Measurements from ENCODE around the gene RGS6. TPM values are rescaled to one million over a fixed set of nuclear protein-coding genes. Genes with fewer than 3 reads are reported as not detected.
"Not testable (repeated sequence)": the region's sequence is repeated elsewhere in the genome, so short reads cannot be mapped to it uniquely, and the experiment has no call there.

Gene RGS6
- total RNA-seq, 1 experiment from 2014 or later = not detected

DNA sequence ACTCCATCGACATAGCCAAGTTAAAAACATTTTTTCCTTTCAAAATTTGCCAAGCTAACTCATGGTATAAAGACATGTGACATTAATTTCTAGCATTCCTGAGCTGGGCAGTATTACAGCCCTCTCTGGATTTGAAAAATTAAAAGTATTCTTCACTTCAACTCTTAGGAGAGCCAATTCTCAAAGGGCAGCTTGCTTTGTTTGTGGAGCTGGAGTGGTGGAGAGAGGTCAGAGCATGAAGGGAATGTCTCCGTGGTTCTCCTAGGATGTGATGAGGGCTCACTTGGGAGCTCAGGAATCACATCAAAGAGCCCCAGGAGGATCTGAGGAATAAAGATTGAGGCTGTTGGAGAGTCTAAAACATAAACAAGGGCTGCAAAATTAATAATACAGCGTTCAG is 46.9 kb upstream of the RGS6 start:
- H3F3A ChIP-seq (ENCODE audit: low read length, unreplicated experiment) = no peaks in the 10 kb centered on the region
- no TSS peak for BruUV-seq (replicated peaks)
- no peak overlapping the region for H3K4me3 ChIP-seq (ENCODE audit: low read length)
- no peak overlapping the region for H3K9ac ChIP-seq (ENCODE audit: low read length)
- no peak overlapping the region for H2AFZ ChIP-seq (ENCODE audit: low read length)
- 0 out of 2 replicates have a peak, but pooled peaks cover 3% of the 10 kb centered on the region for H3K9me3 ChIP-seq (ENCODE audit: low read length)
- H3K36me3 ChIP-seq (ENCODE audit: low read depth, low read length) = no peaks in the 10 kb centered on the region
- CTCF ChIA-PET = no interaction called here
- intact Hi-C loops (cut with micrococcal nuclease) = no loop called here
- no peak overlapping the region for H3K4me2 ChIP-seq (ENCODE audit: low read length)
- no peaks in the 10 kb centered on the region for H3K9me2 ChIP-seq (replicated peaks; ENCODE audit: low read length)
- TF ChIP-seq EZH2phosphoT487 (IDR thresholded peaks at IDR 0.05; ENCODE audit: borderline replicate concordance, low read length) (no peak), CTCF (conservative IDR thresholded peaks at IDR 0.05; ENCODE audit: low read depth, low read length) (no peak), EZH2 (IDR thresholded peaks at IDR 0.05; ENCODE audit: low read length, unreplicated experiment) (no peak)
- POLR2A ChIA-PET (ENCODE audit: unreplicated experiment) = no interaction called here
- H3K4me1 ChIP-seq (ENCODE audit: insufficient read depth, low read length) = no peaks in the 10 kb centered on the region
- H3K27me3 ChIP-seq (ENCODE audit: low read length) = peaks cover 30% of the 10 kb centered on the region
- no peak for DNase-seq
- H3K79me2 ChIP-seq (ENCODE audit: low read length) = no peaks in the 10 kb centered on the region
- no peaks in the 10 kb centered on the region for H4K20me1 ChIP-seq (ENCODE audit: low read length)
- H3K27ac ChIP-seq (ENCODE audit: low read length) = no peak overlapping the region
- ATAC-seq = no peak

GRCh38 chr14:71887802-71888201 is 44.4 kb upstream of the RGS6 start:
- intact Hi-C loops (cut with micrococcal nuclease); ATAC-seq; H3F3A ChIP-seq (ENCODE audit: low read length, unreplicated experiment); POLR2A ChIA-PET (ENCODE audit: unreplicated experiment); H2AFZ ChIP-seq (ENCODE audit: low read length); H3K4me3 ChIP-seq (ENCODE audit: low read length); BruUV-seq (replicated peaks); H3K4me2 ChIP-seq (ENCODE audit: low read length); DNase-seq; H3K79me2 ChIP-seq (ENCODE audit: low read length); H4K20me1 ChIP-seq (ENCODE audit: low read length); CTCF ChIA-PET; H3K27ac ChIP-seq (ENCODE audit: low read length); H3K36me3 ChIP-seq (ENCODE audit: low read depth, low read length); H3K9ac ChIP-seq (ENCODE audit: low read length); H3K4me1 ChIP-seq (ENCODE audit: insufficient read depth, low read length); H3K9me2 ChIP-seq (replicated peaks; ENCODE audit: low read length); H3K9me3 ChIP-seq (ENCODE audit: low read length): not testable (repeated sequence)
- peaks cover 53% of the 10 kb centered on the region for H3K27me3 ChIP-seq (ENCODE audit: low read length)

DNA sequence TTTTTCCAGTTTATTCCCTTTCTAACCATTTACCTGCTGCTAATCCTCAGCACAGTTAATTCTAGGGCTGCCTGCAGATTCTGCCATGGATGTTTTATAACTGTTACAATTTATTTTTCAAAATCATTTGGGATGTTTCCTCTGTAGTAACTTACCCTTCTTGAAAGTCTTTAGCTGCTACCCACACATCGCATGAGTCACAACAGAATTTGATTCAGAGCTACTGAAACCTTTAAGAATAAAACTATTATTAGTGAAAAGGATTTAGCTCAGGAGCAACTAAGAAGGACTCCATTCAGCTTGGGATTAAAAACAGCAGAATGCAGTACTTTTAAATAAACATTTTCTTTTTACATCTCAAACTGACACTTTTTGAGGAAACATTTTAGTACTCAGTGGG is 41.7 kb upstream of the RGS6 start:
- Histone ChIP-seq H3K79me2 (ENCODE audit: low read length) (no peaks in the 10 kb centered on the region), H2AFZ (ENCODE audit: low read length) (no peak overlapping the region), H3K9me2 (replicated peaks; ENCODE audit: low read length) (no peaks in the 10 kb centered on the region), H3K9ac (ENCODE audit: low read length) (no peak overlapping the region), H4K20me1 (ENCODE audit: low read length) (no peaks in the 10 kb centered on the region), H3K9me3 (ENCODE audit: low read length) (0 out of 2 replicates have a peak, but pooled peaks cover 3% of the 10 kb centered on the region), H3F3A (ENCODE audit: low read length, unreplicated experiment) (no peaks in the 10 kb centered on the region), H3K27me3 (ENCODE audit: low read length) (peaks cover 69% of the 10 kb centered on the region), H3K36me3 (ENCODE audit: low read depth, low read length) (no peaks in the 10 kb centered on the region), H3K27ac (ENCODE audit: low read length) (no peak overlapping the region), H3K4me1 (ENCODE audit: insufficient read depth, low read length) (no peaks in the 10 kb centered on the region), H3K4me2 (ENCODE audit: low read length) (no peak overlapping the region), H3K4me3 (ENCODE audit: low read length) (no peak overlapping the region)
- intact Hi-C loops (cut with micrococcal nuclease) = no loop called here
- no peak for TF ChIP-seq EZH2phosphoT487 (IDR thresholded peaks at IDR 0.05; ENCODE audit: borderline replicate concordance, low read length)
- TF ChIP-seq CTCF (conservative IDR thresholded peaks at IDR 0.05; ENCODE audit: low read depth, low read length) = no peak
- TF ChIP-seq EZH2 (IDR thresholded peaks at IDR 0.05; ENCODE audit: low read length, unreplicated experiment) = no peak
- no TSS peak for BruUV-seq (replicated peaks)
- POLR2A ChIA-PET (ENCODE audit: unreplicated experiment) = no interaction called here
- DNase-seq = no peak
- ATAC-seq = no peak
- CTCF ChIA-PET = no interaction called here
